GM21717 (cell line): ENCODE measurements around the gene SPAG8.

Experiments used
- ATAC-seq: cut with Tn5 transposase; IDR thresholded peaks from one replicate; pipeline ENCODE4 v1.9.1; 2021; ENCODE audit warnings: mild to moderate bottlenecking, moderate library complexity; ENCODE audit not compliant: unreplicated experiment

The SPAG8 gene

GRCh38 chr9:35840881-35841644 is 29.0 kb upstream of the SPAG8 start:
- no peak for ATAC-seq

DNA sequence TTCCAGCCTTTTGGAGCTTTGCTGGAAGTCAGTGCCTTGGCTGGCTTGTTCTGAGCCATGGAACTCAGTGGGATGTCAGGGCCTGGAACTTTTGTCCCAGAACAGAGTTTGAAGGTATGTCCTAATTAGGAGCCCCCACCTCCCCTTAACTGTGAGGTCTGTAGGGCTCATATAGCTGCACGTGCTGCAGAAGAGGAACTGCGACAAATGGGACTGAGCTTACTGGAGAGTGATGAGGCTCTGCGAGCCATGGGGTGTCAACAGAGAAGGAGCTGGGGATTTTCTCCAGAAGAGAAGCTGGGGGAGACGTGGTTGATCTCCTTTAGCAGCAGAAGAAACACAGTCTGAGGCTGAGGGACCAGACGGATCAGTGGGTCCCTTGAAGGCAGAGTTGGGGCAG is 27.9 kb upstream of the SPAG8 start:
- no peak for ATAC-seq

DNA sequence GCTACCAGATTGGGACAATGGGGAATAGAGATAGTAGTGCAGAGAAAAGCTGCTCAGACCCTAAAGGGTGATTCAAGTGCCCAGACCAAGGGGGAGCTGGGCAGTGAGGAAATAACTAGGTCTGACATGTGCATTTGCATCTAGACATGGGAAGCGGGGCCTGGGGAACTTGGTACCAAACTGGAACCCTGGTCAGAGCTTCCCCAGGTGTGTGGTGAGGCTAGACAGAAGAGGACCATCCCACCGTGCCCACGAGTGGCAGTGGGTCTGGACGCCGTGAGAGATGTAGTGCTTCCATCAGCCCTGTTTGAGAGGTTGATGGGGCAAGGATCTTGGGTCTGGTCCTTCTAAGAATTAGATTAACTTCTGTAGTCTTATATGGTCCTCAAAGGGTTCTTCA is 24.5 kb upstream of the SPAG8 start:
- ATAC-seq: no peak

DNA sequence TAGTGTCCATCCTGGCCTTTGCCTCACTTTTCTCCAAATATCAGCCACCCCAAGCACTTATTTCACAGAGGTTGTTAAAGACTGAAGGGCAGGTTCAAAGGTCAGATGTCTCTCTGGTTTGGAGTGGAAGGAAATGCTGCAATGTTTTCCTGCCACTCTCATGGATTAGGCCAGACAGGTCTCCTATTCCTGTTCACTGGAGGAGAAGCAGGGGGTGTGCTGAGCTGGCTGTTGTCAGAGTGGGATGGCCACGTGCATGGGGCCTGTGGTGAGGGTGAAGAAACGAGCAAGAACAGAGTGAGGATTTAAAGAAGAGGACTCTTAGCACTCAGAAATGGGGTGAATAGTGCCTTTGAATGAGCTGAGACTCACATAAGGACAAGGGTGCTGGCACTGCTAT is 23.7 kb upstream of the SPAG8 start:
- ATAC-seq: no peak

DNA sequence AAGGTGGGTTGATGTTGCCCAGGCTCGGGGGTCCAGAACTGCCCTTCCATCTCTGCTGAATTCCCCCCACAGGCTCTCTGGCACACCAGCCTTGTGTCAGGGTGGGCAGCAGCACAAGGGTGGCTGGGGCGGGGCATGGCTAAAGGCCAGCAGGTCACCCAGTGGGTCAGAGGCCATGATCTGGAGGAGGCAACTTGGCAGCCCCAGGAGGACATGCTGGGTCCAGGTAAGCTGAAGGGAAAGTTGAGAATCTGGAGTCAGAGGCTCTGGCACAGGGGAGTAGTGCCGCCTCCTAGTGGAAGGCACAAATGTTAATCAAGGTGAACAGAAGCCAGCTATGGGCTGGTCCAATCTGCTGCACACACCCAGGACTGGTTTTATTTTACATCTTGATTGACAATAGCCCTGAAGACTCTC is 23.2 kb upstream of the SPAG8 start:
- no peak for ATAC-seq

DNA sequence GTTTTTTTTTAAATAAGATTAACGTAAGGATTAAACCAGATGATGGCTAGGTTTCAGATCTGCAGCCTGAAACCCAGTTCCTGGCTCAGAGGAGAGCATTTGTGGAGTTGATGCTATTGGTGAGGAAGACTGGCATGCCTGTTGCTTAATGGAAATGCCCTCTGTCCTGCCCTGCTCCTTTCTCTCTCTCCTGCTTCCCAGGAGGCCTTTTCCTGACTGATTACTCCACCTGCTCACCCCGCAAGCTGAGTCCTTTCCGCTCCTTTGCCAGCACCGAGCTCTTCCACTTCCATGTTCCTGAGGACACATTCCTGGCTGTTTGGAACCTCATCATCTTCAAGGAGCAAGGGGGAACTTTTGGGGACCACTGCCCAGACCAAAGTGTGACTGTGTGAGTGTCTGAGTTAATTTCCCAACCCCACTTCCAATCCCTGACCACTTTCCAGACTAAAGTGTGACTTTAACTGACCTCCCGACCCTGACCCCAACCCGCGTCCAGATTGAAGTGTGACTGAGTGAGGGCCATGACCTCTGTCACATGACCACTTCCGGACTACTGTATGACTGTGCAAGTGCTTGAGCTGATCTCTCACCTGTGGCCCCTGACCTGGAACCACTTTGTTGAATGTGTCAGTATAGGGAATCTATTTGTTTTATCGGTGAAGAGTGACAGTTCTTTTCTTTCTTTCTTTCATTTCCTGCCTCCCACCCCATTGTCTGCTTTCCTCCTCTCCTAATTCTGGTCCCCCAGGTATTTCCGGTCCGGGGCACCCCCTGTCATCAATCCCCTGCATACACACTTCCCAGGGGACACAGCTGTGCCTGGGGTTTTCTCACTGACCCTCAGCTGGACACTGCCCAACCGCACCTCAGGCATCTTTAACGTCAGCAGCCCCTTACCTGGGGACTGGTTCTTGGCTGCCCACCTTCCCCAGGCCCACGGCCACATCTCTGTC is 22.5 kb upstream of the SPAG8 start:
- ATAC-seq: no peak

DNA sequence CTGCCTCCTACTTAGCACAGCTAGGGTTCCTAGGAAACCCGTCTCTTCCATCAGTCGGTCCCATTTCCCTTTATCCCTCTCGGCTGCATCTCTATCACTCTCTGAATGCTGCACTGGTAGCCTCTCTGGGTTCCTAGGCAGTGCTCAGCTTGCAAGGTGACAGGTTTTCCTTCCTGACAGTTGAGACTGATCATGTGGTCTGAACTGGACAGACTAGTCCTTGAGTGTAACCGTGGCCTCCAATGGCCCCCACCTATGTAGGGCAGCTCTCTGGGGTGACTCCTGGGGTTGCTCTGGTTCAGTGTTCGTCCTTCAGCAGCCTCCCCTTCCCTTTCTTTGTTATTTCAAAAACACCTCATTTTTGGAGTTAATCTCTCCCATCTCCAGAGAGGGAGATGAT is 20.8 kb upstream of the SPAG8 start:
- ATAC-seq: no peak

- ATAC-seq: no peak
These were observed 19.0 kb upstream of the SPAG8 start for GRCh38 chr9:35831040-35831439.

GRCh38 chr9:35829764-35830096 is 17.7 kb upstream of the SPAG8 start:
- no peak for ATAC-seq

DNA sequence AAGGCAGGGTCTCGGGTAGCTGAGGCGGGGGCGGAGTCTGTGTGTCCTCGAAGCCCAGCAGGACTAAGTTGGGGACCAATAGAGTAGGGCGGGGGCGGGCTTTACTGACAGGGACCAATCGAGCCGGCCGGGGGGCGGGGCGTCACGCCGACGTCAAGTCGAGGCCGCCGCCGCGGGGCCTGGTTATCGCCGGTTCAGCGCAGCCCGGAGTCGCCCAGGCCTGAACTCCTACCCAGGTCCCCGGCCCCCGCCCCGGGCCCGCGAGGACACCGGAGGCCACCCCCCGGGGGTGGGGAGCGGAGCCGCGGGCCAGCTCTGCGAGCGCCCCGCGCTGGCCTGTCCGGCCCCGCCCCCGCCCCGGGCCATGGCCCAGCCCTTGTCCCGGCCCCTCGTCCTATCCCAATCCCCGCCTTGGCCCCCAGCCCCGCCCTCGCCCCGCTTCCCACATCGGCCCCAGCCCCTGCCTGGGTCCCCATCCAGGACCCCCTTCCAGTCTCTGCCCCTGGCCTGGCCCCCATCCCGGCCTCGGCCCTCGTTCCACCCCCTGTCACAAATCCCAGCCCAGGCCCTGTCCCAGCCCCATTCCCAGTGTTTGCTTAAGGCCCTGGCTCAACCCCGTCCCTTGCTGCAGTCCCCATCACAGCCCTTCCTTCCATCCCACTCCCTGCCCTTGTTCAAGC is 17.2 kb upstream of the SPAG8 start, which contains the start of gene TMEM8B:
TSS of gene TMEM8B (plus strand) at position 145 of the 680 bp plus-strand sequence. CDS start at position 365, 220 bp downstream.
- peak; percentile 63 for ATAC-seq

GRCh38 chr9:35828716-35829083 is 16.6 kb upstream of the SPAG8 start, which contains the start of gene FAM221B:
Gene FAM221B, minus strand, starts transcription at chr9:35828732. Its CDS starts 2,571 bp downstream, at chr9:35826161.
- ATAC-seq: no peak

DNA sequence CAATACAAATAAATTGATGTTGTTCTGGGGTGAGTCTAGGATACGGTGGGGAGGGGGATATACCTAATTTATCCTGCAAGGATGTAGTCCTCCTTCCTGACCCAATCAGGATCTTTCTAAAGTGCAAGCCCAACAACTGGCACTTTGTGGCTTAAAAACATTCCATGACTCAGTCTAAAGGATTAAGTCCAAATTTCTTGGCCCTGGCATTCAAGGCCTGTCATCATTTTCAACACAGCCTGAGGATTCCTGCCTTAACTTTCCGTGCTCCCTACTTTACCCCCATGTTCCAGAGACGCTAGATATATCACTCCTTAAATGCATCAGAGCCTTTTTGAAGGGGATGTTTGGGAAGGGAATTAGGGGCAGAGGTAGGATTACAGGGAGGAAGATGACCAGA is 15.4 kb upstream of the SPAG8 start:
- no peak for ATAC-seq

DNA sequence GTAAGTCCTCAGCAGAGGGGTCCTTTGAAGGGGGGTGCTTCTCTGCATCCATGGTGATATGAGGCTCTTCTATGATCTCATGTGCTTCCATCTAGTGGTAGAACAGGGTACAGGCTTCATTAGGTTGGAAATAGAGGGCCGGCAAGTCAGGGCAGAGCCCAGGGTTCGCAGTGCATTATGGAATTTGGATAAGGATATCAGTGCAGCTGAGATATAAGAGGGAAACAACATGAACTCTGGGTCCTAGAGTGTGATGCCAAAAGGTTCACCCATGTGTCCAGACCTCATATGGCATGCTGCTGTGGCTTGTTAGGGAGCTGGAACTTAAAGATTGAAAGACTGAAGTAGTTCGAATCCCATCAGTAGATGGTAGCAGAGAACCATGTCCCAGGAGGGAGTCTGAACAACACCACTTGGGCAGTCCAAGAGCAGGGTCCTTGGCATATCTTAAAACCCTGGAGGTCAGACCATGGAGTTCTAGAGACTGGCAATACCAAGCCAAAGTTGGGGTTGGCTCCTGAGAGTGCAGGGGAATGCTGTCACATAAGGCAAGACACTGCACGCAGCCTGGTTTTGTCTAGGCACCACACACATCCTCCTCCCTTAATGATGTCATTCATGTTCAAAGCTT is 14.1 kb upstream of the SPAG8 start:
- ATAC-seq: no peak

- ATAC-seq: no peak
These were observed 10.9 kb upstream of the SPAG8 start for GRCh38 chr9:35822926-35823325.

- ATAC-seq: no peak
These were observed 8.0 kb upstream of the SPAG8 start for GRCh38 chr9:35820076-35820475.

GRCh38 chr9:35818341-35818740 is 6.3 kb upstream of the SPAG8 start:
- no peak for ATAC-seq

- ATAC-seq: no peak
These were observed 4.6 kb upstream of the SPAG8 start for GRCh38 chr9:35816708-35817107.

- ATAC-seq: peak; percentile 67
These were observed 2.9 kb upstream of the SPAG8 start, which contains the start of gene HINT2 for GRCh38 chr9:35814841-35815543. Gene HINT2, minus strand, starts transcription at chr9:35815042. Its CDS starts 63 bp downstream, at chr9:35814979.

GRCh38 chr9:35814106-35814840 is 2.2 kb upstream of the SPAG8 start:
- ATAC-seq: peak; percentile 18
